Neuronal stem cell (in vitro differentiated cells): ENCODE data around the gene MACROD1.
"Not testable (repeated sequence)": the region's sequence is repeated elsewhere in the genome, so short reads cannot be mapped to it uniquely, and the experiment has no call there.

Source experiments
- DNase-seq: peaks from one replicate; pipeline ENCODE4 v3.0.0-alpha.2; 2013; ENCODE audit warnings: low spot score
- H2AFZ ChIP-seq: one replicate; pipeline ENCODE4 v1.6.1; 2013; ENCODE audit warnings: mild to moderate bottlenecking, low read length, inconsistent platforms
- H2AK5ac ChIP-seq: 2 replicates; pipeline ENCODE4 v1.6.1; 2013; ENCODE audit warnings: low read depth, mild to moderate bottlenecking, inconsistent platforms, low read length, moderate library complexity, mixed read lengths
- H2BK120ac ChIP-seq: 2 replicates; pipeline ENCODE4 v1.6.1; 2013; ENCODE audit warnings: low read depth, mild to moderate bottlenecking, inconsistent platforms, low read length, moderate library complexity, mixed read lengths
- H2BK12ac ChIP-seq: one replicate; pipeline ENCODE4 v1.6.1; 2013; ENCODE audit warnings: low read length, inconsistent platforms
- H2BK15ac ChIP-seq: 2 replicates; pipeline ENCODE4 v1.6.1; 2013; ENCODE audit warnings: mild to moderate bottlenecking, low read length, inconsistent platforms, mixed read lengths
- H2BK5ac ChIP-seq: one replicate; pipeline ENCODE4 v1.6.1; 2013; ENCODE audit warnings: inconsistent platforms, mild to moderate bottlenecking, low read length, moderate library complexity
- H3K14ac ChIP-seq: one replicate; pipeline ENCODE4 v1.6.1; 2013; ENCODE audit warnings: low read length, inconsistent platforms
- H3K18ac ChIP-seq: 2 replicates; pipeline ENCODE4 v1.6.1; 2013; ENCODE audit warnings: low read length, inconsistent platforms
- H3K23ac ChIP-seq: 2 replicates; pipeline ENCODE4 v1.6.1; 2013; ENCODE audit warnings: low read depth, mild to moderate bottlenecking, mixed read lengths, low read length, inconsistent platforms; ENCODE audit not compliant: poor library complexity
- H3K27ac ChIP-seq: replicated peaks from 3 replicates; pipeline ENCODE4 v1.5.1; 2013; ENCODE audit warnings: low read length, inconsistent platforms
- H3K27me3 ChIP-seq, 3 experiments: 2 replicates each; pipeline ENCODE4 v1.6.1; 2013; ENCODE audit warnings: low read length in 3 of 3, mild to moderate bottlenecking in 2 of 3, inconsistent platforms in 1 of 3, low read depth in 1 of 3, mixed read lengths in 1 of 3, moderate library complexity in 1 of 3; ENCODE audit not compliant: control insufficient read depth in 3 of 3, insufficient read depth in 3 of 3
- H3K36me3 ChIP-seq, 2 donors: replicated peaks in 1 of 2; 2 replicates each; pipeline ENCODE4 v1.6.1; 2013; ENCODE audit warnings: low read length in 2 of 2; ENCODE audit not compliant: control insufficient read depth in 2 of 2, insufficient read depth in 2 of 2
- H3K4ac ChIP-seq: 2 replicates; pipeline ENCODE4 v1.6.1; 2013; ENCODE audit warnings: inconsistent platforms, mild to moderate bottlenecking, low read length, moderate library complexity
- H3K4me1 ChIP-seq, 2 donors: 1 replicate in 1 of 2; 2 replicates in 1 of 2; pipeline ENCODE4 v1.6.1; 2013; ENCODE audit warnings: low read length in 2 of 2, low read depth in 1 of 2; ENCODE audit not compliant: control insufficient read depth in 2 of 2, insufficient read depth in 1 of 2
- H3K4me2 ChIP-seq: one replicate; pipeline ENCODE4 v1.6.1; 2013; ENCODE audit warnings: mild to moderate bottlenecking, low read length, inconsistent platforms; ENCODE audit not compliant: insufficient read depth, poor library complexity, severe bottlenecking
- H3K4me3 ChIP-seq, 2 donors: 2 replicates each; pipeline ENCODE4 v1.5.1; 2013; ENCODE audit warnings: low read length in 2 of 2, mild to moderate bottlenecking in 2 of 2, inconsistent platforms in 1 of 2, moderate library complexity in 1 of 2
- H3K79me1 ChIP-seq: one replicate; pipeline ENCODE4 v1.6.1; 2013; ENCODE audit warnings: low read depth, mild to moderate bottlenecking, inconsistent platforms, low read length, moderate library complexity
- H3K9ac ChIP-seq: one replicate; pipeline ENCODE4 v1.6.1; 2013; ENCODE audit warnings: mild to moderate bottlenecking, low read depth, low read length, inconsistent platforms; ENCODE audit not compliant: poor library complexity
- H3K9me3 ChIP-seq, 2 donors: replicated peaks in 1 of 2; 2 replicates each; pipeline versions ENCODE3 to v1.6.1; 2013; ENCODE audit warnings: low read length in 2 of 2, mild to moderate bottlenecking in 2 of 2, inconsistent platforms in 1 of 2, low read depth in 1 of 2, mixed read lengths in 1 of 2, moderate library complexity in 1 of 2; ENCODE audit not compliant: control insufficient read depth in 2 of 2, insufficient read depth in 1 of 2
- H4K8ac ChIP-seq: one replicate; pipeline ENCODE4 v1.6.1; 2013; ENCODE audit warnings: low read depth, mild to moderate bottlenecking, inconsistent platforms, low read length, moderate library complexity
- H4K91ac ChIP-seq: one replicate; pipeline ENCODE4 v1.6.1; 2013; ENCODE audit warnings: low read length, low read depth, mild to moderate bottlenecking, inconsistent platforms; ENCODE audit not compliant: poor library complexity
- WGBS, 2 donors: extraction: QIAGEN DNeasy Blood & Tissue Kit; methylation state at CpG; one replicate each; pipeline ENCODE4 v1.1.7; 2013; ENCODE audit warnings: missing lambda C conversion rate in 2 of 2, mixed read lengths in 1 of 2; ENCODE audit not compliant: insufficient read length in 2 of 2, insufficient replicate concordance in 1 of 2; ENCODE audit errors: extremely low coverage in 2 of 2; 5-methylcytosine and 5-hydroxymethylcytosine counted together

The MACROD1 gene

DNA sequence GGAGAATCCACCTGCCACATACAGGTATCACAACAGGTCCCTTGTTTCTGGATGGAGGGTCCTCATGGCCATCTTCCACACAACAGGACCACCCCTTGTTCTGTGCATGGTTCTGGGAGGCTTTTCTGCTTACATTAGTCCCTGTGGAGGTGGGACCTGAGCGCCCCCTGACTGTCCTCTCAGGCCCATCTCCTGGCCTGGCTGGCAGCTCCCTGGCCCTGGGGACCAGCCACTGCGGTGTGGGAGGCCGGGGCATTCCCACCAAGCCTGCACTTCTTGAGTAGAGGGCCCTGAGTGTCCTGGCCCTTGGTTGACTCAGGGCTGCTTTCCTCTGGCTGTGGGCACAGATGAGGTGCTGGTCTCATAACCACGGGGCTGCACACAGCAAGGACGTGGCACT lies 186.5 kb downstream of the MACROD1 start:
- no peak overlapping the region for H3K4me2 ChIP-seq
- no peak overlapping the region for H3K4ac ChIP-seq
- no peak overlapping the region for H2BK15ac ChIP-seq
- no peaks in the 10 kb centered on the region for H3K27me3 ChIP-seq
- peaks cover 15 to 23% of the 10 kb centered on the region in 2 donors for H3K4me1 ChIP-seq
- H2AK5ac ChIP-seq, result no peak overlapping the region
- H3K18ac ChIP-seq, result no peak overlapping the region
- peaks cover 7% of the 10 kb centered on the region for H3K79me1 ChIP-seq
- H3K9ac ChIP-seq, result peak overlapping the region; percentile 27
- no peak overlapping the region for H4K8ac ChIP-seq
- no peak overlapping the region for H4K91ac ChIP-seq
- no peak overlapping the region for H2BK120ac ChIP-seq
- no CpG with 5 or more reads among the region's 5 CpGs for WGBS, 2 donors
- no peaks in the 10 kb centered on the region for H3K9me3 ChIP-seq
- no peak overlapping the region for H3K4me3 ChIP-seq
- H3K27ac ChIP-seq, result no peak overlapping the region
- H3K14ac ChIP-seq, result no peak overlapping the region
- no peak overlapping the region for H2AFZ ChIP-seq
- no peak overlapping the region for H2BK5ac ChIP-seq
- DNase-seq, result no peak
- peak overlapping the region; percentile 8 for H3K23ac ChIP-seq
- H2BK12ac ChIP-seq, result no peak overlapping the region
- peaks cover 10 to 32% of the 10 kb centered on the region in 2 donors for H3K36me3 ChIP-seq

DNA sequence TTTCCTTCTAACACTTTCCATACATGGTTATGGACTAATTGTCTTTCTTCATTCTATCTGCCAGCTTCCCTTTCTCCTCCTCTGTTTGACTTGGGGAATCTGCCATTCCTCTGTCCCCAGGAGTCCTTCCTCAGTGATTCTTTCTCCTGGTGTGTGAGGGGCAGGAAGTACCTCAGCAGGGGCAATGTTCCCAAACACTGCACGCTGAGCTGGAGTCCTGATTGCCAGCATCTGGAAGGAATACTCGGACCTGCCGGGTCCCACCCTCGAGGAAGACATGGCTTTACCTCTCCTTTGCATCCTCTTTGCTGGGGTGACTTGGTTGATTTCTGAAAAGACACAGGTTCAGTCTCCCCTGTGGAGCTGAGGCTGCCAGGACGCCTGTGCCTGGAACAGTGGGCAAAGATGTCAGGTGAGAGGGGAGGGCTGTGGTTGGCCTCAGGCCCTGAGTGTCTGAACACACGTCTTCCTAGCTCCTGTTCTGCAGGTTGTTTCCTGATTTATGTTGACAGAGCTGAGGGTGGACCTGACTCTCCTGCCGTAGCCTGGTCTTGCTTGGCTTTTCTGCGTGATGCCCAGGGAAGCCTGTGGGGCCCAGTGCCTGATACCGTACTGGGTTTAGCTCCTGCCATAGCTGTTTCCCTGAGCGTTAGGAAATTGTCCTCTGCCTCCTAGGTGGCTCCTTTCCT lies 187.2 kb downstream of the MACROD1 start:
- Histone ChIP-seq H3K4ac (no peak overlapping the region), H3K18ac (no peak overlapping the region), H2BK120ac (no peak overlapping the region), H3K23ac (no peak overlapping the region), H3K4me3 (no peak overlapping the region), H3K79me1 (peaks cover 7% of the 10 kb centered on the region), H3K27me3 (no peaks in the 10 kb centered on the region), H2AK5ac (no peak overlapping the region), H3K4me2 (no peak overlapping the region), H3K9ac (no peak overlapping the region), H4K8ac (no peak overlapping the region), H3K27ac (no peak overlapping the region), H2BK5ac (no peak overlapping the region), H3K14ac (no peak overlapping the region), H2BK15ac (no peak overlapping the region), H3K36me3 (peaks cover 10 to 32% of the 10 kb centered on the region in 2 donors), H3K4me1 (peaks cover 15 to 23% of the 10 kb centered on the region in 2 donors), H3K9me3 (no peaks in the 10 kb centered on the region), H4K91ac (no peak overlapping the region), H2AFZ (no peak overlapping the region), H2BK12ac (no peak overlapping the region)
- no CpG with 5 or more reads among the region's 10 CpGs for WGBS, 2 donors
- DNase-seq, result no peak

DNA sequence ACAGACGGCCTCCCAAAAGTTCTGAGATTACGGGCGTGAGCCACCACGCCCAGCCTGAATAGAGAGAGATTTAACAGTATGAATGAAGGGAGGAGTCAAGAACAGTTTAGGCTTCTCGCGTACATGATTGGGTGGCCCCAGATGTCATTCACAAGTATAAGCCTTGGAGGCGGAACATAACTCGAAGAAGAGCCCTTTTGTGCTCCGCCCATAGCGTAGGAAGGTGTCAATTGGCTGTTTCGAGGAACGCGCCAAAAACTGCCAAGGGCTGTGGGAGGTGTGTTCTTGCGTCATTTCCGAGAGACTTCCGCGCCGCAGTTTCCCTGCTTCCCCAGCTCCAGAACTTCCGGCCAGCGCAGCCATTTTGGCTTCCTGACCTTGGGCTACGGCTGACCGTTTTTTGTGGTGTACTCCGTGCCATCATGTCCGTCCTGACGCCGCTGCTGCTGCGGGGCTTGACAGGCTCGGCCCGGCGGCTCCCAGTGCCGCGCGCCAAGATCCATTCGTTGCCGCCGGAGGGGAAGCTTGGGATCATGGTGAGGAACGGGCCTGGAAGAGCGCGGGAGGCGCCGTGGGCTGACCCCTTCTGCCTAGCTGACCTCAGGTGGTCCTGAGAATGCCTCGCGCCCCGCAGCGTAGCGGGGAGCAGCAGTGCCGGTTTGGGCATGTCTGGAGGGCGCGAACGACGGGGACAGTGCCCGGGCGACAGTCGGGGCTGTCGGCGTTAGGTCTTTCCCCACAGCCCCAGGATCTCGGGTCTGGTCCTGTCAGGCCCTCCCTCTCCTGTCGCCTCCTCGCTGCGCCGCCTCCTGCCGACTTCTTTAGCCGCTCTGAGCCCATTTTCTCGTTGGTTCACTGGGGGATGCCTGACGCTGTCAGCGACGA lies 191.4 kb downstream of the MACROD1 start, which contains the start of gene COX8A:
Gene COX8A, plus strand, starts transcription at position 362 of the 885 bp plus-strand sequence. Its CDS starts 61 bp downstream, at position 423.
- H3K14ac ChIP-seq, result peak within 1 kb of the TSS; percentile 95
- H3K4me1 ChIP-seq, result peaks cover 15 to 23% of the 10 kb centered on the region in 2 donors
- H3K4me2 ChIP-seq, result peak within 1 kb of the TSS; percentile 69
- H2BK5ac ChIP-seq, result peak within 1 kb of the TSS; percentile 78
- peaks cover 10 to 20% of the 10 kb centered on the region in 2 donors for H3K36me3 ChIP-seq
- H3K79me1 ChIP-seq, result peaks cover 3% of the 10 kb centered on the region
- H4K91ac ChIP-seq, result no peak within 1 kb of the TSS
- peak within 1 kb of the TSS; percentile 80 for H2AFZ ChIP-seq
- peak within 1 kb of the TSS; percentile 90 to 98 for H3K4me3 ChIP-seq
- H2AK5ac ChIP-seq, result peak within 1 kb of the TSS; percentile 94
- WGBS, 2 donors, result no CpG with 5 or more reads among the region's 67 CpGs
- peak within 1 kb of the TSS; percentile 46 for H2BK12ac ChIP-seq
- peak within 1 kb of the TSS; percentile 98 for H3K9ac ChIP-seq
- DNase-seq, result peak; percentile 98
- no peaks in the 10 kb centered on the region for H3K9me3 ChIP-seq
- H3K23ac ChIP-seq, result peak within 1 kb of the TSS; percentile 96
- H3K27me3 ChIP-seq, result no peaks in the 10 kb centered on the region
- peak within 1 kb of the TSS; percentile 99 for H3K18ac ChIP-seq
- H3K4ac ChIP-seq, result peak within 1 kb of the TSS; percentile 76
- H2BK15ac ChIP-seq, result peak within 1 kb of the TSS; percentile 91
- peak within 1 kb of the TSS; percentile 96 for H3K27ac ChIP-seq
- no peak within 1 kb of the TSS for H4K8ac ChIP-seq
- no peak within 1 kb of the TSS for H2BK120ac ChIP-seq

DNA sequence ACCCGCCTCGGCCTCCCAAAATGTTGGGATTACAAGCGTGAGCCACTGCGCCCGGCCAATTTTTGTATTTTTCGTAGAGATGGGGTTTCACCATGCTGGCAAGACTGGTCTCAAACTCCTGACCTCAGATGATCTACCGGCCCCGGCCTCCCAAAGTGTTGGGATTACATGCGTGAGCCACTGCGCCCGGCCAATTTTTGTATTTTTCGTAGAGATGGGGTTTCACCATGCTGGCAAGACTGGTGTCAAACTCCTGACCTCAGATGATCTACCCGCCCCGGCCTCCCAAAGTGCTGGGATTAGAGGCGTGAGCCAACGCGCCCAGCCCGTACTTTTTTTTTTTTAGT lies 192.0 kb downstream of the MACROD1 start:
- H2BK120ac ChIP-seq, H3K23ac ChIP-seq, H3K79me1 ChIP-seq, H2BK12ac ChIP-seq, H2BK15ac ChIP-seq, H3K4me2 ChIP-seq, H3K4ac ChIP-seq, DNase-seq, H2AK5ac ChIP-seq, H2BK5ac ChIP-seq, H4K8ac ChIP-seq, H3K9ac ChIP-seq, H4K91ac ChIP-seq, H3K27me3 ChIP-seq, H3K9me3 ChIP-seq, H3K4me3 ChIP-seq, H3K18ac ChIP-seq, H3K14ac ChIP-seq: not testable (repeated sequence)
- peak overlapping the region; percentile 75 for H2AFZ ChIP-seq
- H3K4me1 ChIP-seq, result peaks cover 14 to 23% of the 10 kb centered on the region in 2 donors
- peaks cover 5 to 14% of the 10 kb centered on the region in 2 donors for H3K36me3 ChIP-seq
- H3K27ac ChIP-seq, result peak overlapping the region; percentile 26
- WGBS, 2 donors, result no CpG with 5 or more reads among the region's 18 CpGs
